ENCODE data around the gene DCAF17. TPM values are rescaled to one million over a fixed set of nuclear protein-coding genes. Genes with fewer than 3 reads are reported as not detected.
A peak's percentile ranks its signal among the peaks of the same experiment; 100 is the strongest.
"Not testable (repeated sequence)": the region's sequence is repeated elsewhere in the genome, so short reads cannot be mapped to it uniquely, and the experiment has no call there.

The DCAF17 gene
- polyA plus RNA-seq, 2 donors: 2.5 to 3.3 TPM

DNA sequence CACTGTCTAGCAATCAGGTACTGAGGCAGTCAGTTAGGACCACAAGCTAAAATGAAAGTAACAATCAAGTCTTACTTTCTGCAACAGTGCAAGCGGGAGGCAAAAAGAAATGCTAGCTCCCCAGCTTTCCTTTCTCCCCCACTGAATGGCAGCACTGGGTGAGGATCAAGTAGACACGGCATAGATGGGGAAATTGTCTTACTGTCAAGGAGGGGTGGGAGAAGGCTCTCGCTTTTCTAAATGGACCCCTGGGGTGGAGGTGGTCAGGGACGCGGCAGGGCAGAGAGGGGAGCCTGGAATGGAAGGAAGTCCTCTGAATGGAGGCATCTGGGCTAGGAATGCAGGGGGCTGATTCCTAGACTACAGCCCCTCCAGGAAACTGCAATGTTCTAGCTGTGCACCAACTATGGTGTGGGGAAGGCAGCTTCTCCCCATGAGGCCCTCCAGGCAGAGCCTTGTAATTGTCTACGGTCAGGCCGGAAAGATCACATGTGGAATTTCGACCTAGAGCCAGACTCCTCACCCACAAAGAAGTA lies 24.5 kb upstream of the DCAF17 start:
- no peaks in the 10 kb centered on the region for H3K9me3 ChIP-seq (ENCODE audit: control insufficient read depth in 2 of 2, insufficient read depth in 1 of 2, low read depth in 1 of 2, low read length in 1 of 2)
- peak overlapping the region; percentile 11 to 34 for H3K4me3 ChIP-seq (ENCODE audit: low read depth in 1 of 2, low read length in 2 of 2)
- H3K4me1 ChIP-seq (ENCODE audit: control insufficient read depth in 2 of 2, insufficient read depth in 2 of 2, low read length in 1 of 2): no peaks in the 10 kb centered on the region
- H3K27me3 ChIP-seq (ENCODE audit: control insufficient read depth in 1 of 2, insufficient read depth in 2 of 2, low read length in 2 of 2): no peaks in the 10 kb centered on the region
- H3K27ac ChIP-seq (ENCODE audit: low read depth in 2 of 2, low read length in 1 of 2): peak overlapping the region; percentile 22 to 41
- WGBS, 2 donors: 45 to 68% methylated on average over 8 of the region's 8 CpGs
- H3K36me3 ChIP-seq (ENCODE audit: control insufficient read depth in 2 of 2, insufficient read depth in 2 of 2, low read length in 1 of 2): no peaks in the 10 kb centered on the region

DNA sequence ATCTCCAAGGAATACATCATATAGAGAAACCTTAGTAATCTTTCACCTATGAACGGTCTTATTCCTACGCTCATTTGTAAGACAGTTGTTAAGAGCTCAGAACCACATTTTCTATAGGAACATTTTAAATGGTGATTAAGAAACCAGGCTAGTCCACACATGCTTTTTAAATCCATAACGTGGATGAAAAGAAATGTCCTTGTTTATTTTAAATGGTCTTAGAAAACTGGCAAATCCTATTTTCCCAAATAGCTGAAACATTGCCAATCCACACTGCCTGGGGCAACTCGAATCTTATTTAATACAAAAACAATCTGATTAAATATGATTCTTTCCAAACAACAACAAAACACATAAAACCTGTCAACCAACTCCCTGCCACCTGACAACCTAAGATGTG lies 23.9 kb upstream of the DCAF17 start:
- 36 to 52% methylated on average over 4 of the region's 4 CpGs for WGBS, 2 donors
- H3K4me3 ChIP-seq (ENCODE audit: low read depth in 1 of 2, low read length in 2 of 2): no peak overlapping the region
- no peak overlapping the region for H3K27ac ChIP-seq (ENCODE audit: low read depth in 2 of 2, low read length in 1 of 2)
- H3K27me3 ChIP-seq (ENCODE audit: control insufficient read depth in 1 of 2, insufficient read depth in 2 of 2, low read length in 2 of 2): no peaks in the 10 kb centered on the region
- no peaks in the 10 kb centered on the region for H3K36me3 ChIP-seq (ENCODE audit: control insufficient read depth in 2 of 2, insufficient read depth in 2 of 2, low read length in 1 of 2)
- H3K9me3 ChIP-seq (ENCODE audit: control insufficient read depth in 2 of 2, insufficient read depth in 1 of 2, low read depth in 1 of 2, low read length in 1 of 2): no peaks in the 10 kb centered on the region
- H3K4me1 ChIP-seq (ENCODE audit: control insufficient read depth in 2 of 2, insufficient read depth in 2 of 2, low read length in 1 of 2): no peaks in the 10 kb centered on the region

DNA sequence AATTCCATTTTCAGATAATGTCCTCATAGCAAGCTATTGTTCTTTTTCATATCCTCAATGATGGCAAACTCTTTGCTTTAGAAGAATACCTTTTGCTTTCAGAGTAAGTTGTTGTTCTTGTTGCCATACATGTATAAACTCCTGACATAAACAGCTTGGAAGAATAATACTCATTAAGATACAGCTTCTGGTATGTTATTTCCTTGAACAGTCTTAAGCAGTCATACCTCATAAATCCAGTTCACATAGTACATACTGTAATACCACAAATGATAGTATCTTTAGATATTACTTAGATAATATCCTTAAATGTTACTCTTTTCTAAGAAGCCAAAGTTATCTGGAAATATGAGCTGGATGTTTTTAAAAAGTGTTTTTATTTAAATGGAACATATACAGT lies 23.4 kb upstream of the DCAF17 start:
- H3K4me1 ChIP-seq (ENCODE audit: control insufficient read depth in 2 of 2, insufficient read depth in 2 of 2, low read length in 1 of 2): no peaks in the 10 kb centered on the region
- H3K36me3 ChIP-seq (ENCODE audit: control insufficient read depth in 2 of 2, insufficient read depth in 2 of 2, low read length in 1 of 2): no peaks in the 10 kb centered on the region
- no peaks in the 10 kb centered on the region for H3K9me3 ChIP-seq (ENCODE audit: control insufficient read depth in 2 of 2, insufficient read depth in 1 of 2, low read depth in 1 of 2, low read length in 1 of 2)
- H3K27ac ChIP-seq (ENCODE audit: low read depth in 2 of 2, low read length in 1 of 2): no peak overlapping the region
- no peaks in the 10 kb centered on the region for H3K27me3 ChIP-seq (ENCODE audit: control insufficient read depth in 1 of 2, insufficient read depth in 2 of 2, low read length in 2 of 2)
- H3K4me3 ChIP-seq (ENCODE audit: low read depth in 1 of 2, low read length in 2 of 2): no peak overlapping the region

DNA sequence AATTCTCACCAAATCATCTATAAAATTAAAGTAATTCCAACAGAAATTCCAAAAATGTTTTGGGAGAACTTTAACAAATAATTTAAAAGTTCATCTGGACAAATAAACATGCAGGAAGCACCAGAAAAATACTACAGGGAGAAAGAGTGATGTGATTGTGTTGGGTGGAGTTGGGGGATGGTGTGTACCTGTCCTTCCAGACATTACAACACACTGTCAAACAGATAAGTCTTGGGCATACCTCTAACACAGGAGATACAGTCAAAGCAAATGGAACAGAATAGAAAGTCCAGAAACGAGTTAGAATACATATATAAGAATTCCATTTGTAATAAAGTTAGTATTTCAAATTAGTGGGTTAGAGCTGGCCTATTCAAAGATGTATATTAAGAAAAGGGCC lies 22.8 kb upstream of the DCAF17 start:
- H3K9me3 ChIP-seq (ENCODE audit: control insufficient read depth in 2 of 2, insufficient read depth in 1 of 2, low read depth in 1 of 2, low read length in 1 of 2): no peaks in the 10 kb centered on the region
- no peak overlapping the region for H3K4me3 ChIP-seq (ENCODE audit: low read depth in 1 of 2, low read length in 2 of 2)
- no peaks in the 10 kb centered on the region for H3K4me1 ChIP-seq (ENCODE audit: control insufficient read depth in 2 of 2, insufficient read depth in 2 of 2, low read length in 1 of 2)
- H3K27me3 ChIP-seq (ENCODE audit: control insufficient read depth in 1 of 2, insufficient read depth in 2 of 2, low read length in 2 of 2): no peaks in the 10 kb centered on the region
- H3K27ac ChIP-seq (ENCODE audit: low read depth in 2 of 2, low read length in 1 of 2): no peak overlapping the region
- 72 to 76% methylated on average over 1 of the region's 1 CpG for WGBS, 2 donors
- no peaks in the 10 kb centered on the region for H3K36me3 ChIP-seq (ENCODE audit: control insufficient read depth in 2 of 2, insufficient read depth in 2 of 2, low read length in 1 of 2)

DNA sequence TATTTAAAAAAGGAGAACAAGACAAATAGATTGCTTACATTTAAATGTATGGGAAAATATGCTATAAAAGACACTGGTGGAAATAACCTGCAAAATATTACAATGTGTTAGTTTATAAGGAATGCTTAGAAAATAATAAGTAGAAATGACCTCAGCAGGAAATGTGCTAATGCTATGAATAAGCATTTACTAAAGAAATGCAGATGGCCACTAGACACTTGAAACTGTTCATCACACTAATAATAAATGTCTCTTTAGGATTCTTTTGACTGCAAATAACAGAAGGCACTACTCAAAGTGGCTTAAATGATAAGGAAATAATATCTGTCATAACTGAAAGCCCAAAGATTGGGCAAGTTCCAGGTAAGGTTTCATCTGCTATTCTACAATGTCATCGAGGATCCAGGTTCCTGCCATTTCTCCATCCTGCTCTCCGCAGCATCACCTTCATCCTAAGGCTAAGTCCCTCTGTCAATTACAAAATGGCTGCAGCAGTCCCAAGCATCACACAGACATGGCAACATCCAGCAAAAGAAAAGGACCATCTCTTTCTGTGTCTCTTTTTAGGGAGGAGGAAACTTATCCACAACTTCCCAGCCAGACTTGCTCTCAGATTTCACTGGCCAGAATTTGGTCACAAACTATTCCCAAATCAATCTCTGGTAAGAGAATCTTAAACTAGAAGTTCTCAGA lies 22.1 kb upstream of the DCAF17 start:
- Histone ChIP-seq H3K4me3 (ENCODE audit: low read depth in 1 of 2, low read length in 2 of 2) (no peak overlapping the region), H3K9me3 (ENCODE audit: control insufficient read depth in 2 of 2, insufficient read depth in 1 of 2, low read depth in 1 of 2, low read length in 1 of 2) (no peaks in the 10 kb centered on the region), H3K36me3 (ENCODE audit: control insufficient read depth in 2 of 2, insufficient read depth in 2 of 2, low read length in 1 of 2) (no peaks in the 10 kb centered on the region), H3K27ac (ENCODE audit: low read depth in 2 of 2, low read length in 1 of 2) (no peak overlapping the region), H3K4me1 (ENCODE audit: control insufficient read depth in 2 of 2, insufficient read depth in 2 of 2, low read length in 1 of 2) (no peaks in the 10 kb centered on the region), H3K27me3 (ENCODE audit: control insufficient read depth in 1 of 2, insufficient read depth in 2 of 2, low read length in 2 of 2) (no peaks in the 10 kb centered on the region)
- 93 to 98% methylated on average over 2 of the region's 2 CpGs for WGBS, 2 donors

DNA sequence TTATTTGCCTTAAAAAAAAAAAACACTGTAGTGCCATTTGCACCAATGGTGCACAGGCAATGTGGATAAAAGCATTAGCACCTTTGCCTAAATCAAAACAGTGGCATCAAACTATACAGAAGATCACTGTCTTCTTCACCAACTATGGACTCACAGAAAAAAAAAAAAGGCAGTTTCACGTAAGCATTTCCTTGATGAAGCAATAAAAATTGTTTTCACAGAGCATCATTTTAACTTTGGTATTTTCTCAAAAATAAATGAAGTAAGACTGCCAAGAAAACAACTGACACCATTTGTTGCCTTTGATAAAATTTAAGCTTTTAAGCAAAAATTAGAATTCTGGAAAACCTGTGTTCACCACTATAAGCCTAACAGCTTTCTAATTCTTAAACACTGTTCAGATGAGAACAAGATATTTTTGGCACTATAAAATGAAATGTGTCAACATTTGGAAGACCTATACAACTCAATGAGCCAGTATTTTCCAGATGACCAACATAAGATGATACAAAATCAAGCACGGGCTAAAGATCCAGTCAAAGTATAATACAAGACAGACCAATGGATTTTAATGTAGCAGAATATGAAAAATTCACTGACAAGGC lies 21.4 kb upstream of the DCAF17 start:
- no peaks in the 10 kb centered on the region for H3K9me3 ChIP-seq (ENCODE audit: control insufficient read depth in 2 of 2, insufficient read depth in 1 of 2, low read depth in 1 of 2, low read length in 1 of 2)
- no peak overlapping the region for H3K4me3 ChIP-seq (ENCODE audit: low read depth in 1 of 2, low read length in 2 of 2)
- H3K27me3 ChIP-seq (ENCODE audit: control insufficient read depth in 1 of 2, insufficient read depth in 2 of 2, low read length in 2 of 2): no peaks in the 10 kb centered on the region
- no peak overlapping the region for H3K27ac ChIP-seq (ENCODE audit: low read depth in 2 of 2, low read length in 1 of 2)
- WGBS, 2 donors: 71 to 81% methylated on average over 2 of the region's 2 CpGs
- H3K4me1 ChIP-seq (ENCODE audit: control insufficient read depth in 2 of 2, insufficient read depth in 2 of 2, low read length in 1 of 2): no peaks in the 10 kb centered on the region
- no peaks in the 10 kb centered on the region for H3K36me3 ChIP-seq (ENCODE audit: control insufficient read depth in 2 of 2, insufficient read depth in 2 of 2, low read length in 1 of 2)

DNA sequence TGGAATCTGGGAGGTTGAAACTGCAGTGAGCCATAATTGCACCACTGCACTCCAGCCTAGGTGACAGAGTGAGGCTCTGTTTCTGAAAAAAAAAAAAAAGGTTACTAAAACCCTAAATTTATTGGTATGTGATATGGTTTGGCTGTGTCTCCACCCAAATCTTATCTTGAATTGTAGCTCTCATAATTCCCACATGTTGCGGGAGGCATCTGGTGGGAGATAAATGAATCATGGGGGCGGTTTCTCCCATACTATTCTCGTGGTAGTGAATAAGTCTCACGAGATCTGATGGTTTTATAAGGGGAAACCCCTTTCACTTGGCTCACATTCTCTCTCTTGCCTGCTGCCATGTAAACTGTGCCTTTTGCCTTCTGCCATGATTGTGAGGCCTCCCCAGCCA lies 19.4 kb upstream of the DCAF17 start:
- 79 to 84% methylated on average over 4 of the region's 4 CpGs for WGBS, 2 donors
- not testable (repeated sequence) for H3K27me3 ChIP-seq (ENCODE audit: control insufficient read depth in 1 of 2, insufficient read depth in 2 of 2, low read length in 2 of 2); H3K36me3 ChIP-seq (ENCODE audit: control insufficient read depth in 2 of 2, insufficient read depth in 2 of 2, low read length in 1 of 2); H3K27ac ChIP-seq (ENCODE audit: low read depth in 2 of 2, low read length in 1 of 2); H3K4me3 ChIP-seq (ENCODE audit: low read depth in 1 of 2, low read length in 2 of 2); H3K9me3 ChIP-seq (ENCODE audit: control insufficient read depth in 2 of 2, insufficient read depth in 1 of 2, low read depth in 1 of 2, low read length in 1 of 2); H3K4me1 ChIP-seq (ENCODE audit: control insufficient read depth in 2 of 2, insufficient read depth in 2 of 2, low read length in 1 of 2)

DNA sequence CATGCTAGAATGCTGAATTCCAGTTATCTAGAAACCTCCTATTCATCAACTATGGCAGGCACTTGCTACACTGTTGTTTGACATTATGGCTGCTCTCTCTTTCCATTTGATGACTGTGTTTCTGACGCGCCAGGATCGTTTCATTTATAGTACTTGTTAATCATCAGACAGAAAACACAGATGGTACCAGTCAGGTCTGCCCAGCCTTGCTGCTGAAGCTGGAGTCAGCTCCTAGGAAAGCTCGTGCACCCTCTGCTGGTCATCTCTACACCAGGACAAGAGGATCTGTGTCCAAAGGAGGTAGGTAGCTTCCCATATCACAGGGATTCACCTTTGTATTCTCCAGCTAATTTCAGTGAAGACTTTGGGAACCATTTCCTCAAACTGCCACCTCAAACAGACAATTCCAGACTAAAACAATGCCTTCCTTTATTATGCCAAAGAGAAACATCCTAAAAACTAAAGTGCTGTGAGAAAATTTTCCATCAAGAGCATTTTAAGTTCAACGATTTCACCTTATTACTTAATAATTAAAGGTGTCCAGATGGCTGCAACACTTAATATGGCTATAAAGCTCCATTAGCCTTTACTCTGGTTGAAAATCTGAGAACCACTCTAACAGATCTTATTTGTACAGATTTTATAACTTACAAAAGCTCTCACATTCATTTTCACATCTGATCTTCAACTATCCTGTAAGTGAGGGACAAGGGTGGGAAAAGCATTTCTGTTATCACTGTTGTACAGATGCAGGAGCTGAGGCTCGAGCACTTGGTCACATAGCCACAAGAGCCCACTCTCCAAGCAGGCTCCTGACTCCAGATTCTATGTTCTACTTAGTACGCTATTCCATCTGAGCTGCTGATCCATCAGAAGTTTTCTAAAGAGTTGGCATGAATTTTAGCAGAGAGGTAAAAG lies 17.8 kb upstream of the DCAF17 start:
- WGBS, 2 donors: 30 to 35% methylated on average over 7 of the region's 7 CpGs
- Histone ChIP-seq H3K4me1 (ENCODE audit: control insufficient read depth in 2 of 2, insufficient read depth in 2 of 2, low read length in 1 of 2) (no peaks in the 10 kb centered on the region), H3K4me3 (ENCODE audit: low read depth in 1 of 2, low read length in 2 of 2) (no peak overlapping the region)

DNA sequence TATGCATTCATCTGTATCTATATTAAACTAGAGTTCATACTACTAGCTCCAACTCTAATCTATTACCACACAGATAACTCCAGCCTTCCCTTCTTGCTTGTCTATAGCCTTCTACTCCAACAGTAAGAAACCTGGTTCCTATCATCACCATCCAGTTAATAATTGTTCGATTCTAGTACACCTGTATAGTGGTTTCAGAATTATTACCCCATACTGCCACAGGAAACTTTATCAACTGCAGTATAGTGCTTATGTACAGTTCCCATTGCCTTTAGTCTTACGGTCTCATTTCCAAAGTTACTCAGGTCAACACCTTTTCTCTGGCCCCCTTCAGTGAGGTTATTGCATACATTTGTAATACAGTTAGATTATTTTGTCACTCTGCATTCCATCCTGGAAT lies 14.7 kb upstream of the DCAF17 start:
- H3K4me1 ChIP-seq (ENCODE audit: control insufficient read depth in 2 of 2, insufficient read depth in 2 of 2, low read length in 1 of 2): no peaks in the 10 kb centered on the region
- H3K4me3 ChIP-seq (ENCODE audit: low read depth in 1 of 2, low read length in 2 of 2): no peak overlapping the region
- no peaks in the 10 kb centered on the region for H3K36me3 ChIP-seq (ENCODE audit: control insufficient read depth in 2 of 2, insufficient read depth in 2 of 2, low read length in 1 of 2)
- H3K9me3 ChIP-seq (ENCODE audit: control insufficient read depth in 2 of 2, insufficient read depth in 1 of 2, low read depth in 1 of 2, low read length in 1 of 2): peaks cover 0 to 6% of the 10 kb centered on the region in 2 donors
- no peak overlapping the region for H3K27ac ChIP-seq (ENCODE audit: low read depth in 2 of 2, low read length in 1 of 2)
- H3K27me3 ChIP-seq (ENCODE audit: control insufficient read depth in 1 of 2, insufficient read depth in 2 of 2, low read length in 2 of 2): no peaks in the 10 kb centered on the region
- WGBS, 2 donors: 76 to 95% methylated on average over 2 of the region's 2 CpGs

More for the DNA sequence above, 17.8 kb upstream of the DCAF17 start:
- H3K36me3 ChIP-seq (ENCODE audit: control insufficient read depth in 2 of 2, insufficient read depth in 2 of 2, low read length in 1 of 2): no peaks in the 10 kb centered on the region
- no peaks in the 10 kb centered on the region for H3K9me3 ChIP-seq (ENCODE audit: control insufficient read depth in 2 of 2, insufficient read depth in 1 of 2, low read depth in 1 of 2, low read length in 1 of 2)
- no peaks in the 10 kb centered on the region for H3K27me3 ChIP-seq (ENCODE audit: control insufficient read depth in 1 of 2, insufficient read depth in 2 of 2, low read length in 2 of 2)
- peak overlapping the region; percentile 7 to 8 for H3K27ac ChIP-seq (ENCODE audit: low read depth in 2 of 2, low read length in 1 of 2)

Measured in esophagus (tissue), 2 donors.